ENCODE measurements around the gene TYW3.

The TYW3 gene

DNA sequence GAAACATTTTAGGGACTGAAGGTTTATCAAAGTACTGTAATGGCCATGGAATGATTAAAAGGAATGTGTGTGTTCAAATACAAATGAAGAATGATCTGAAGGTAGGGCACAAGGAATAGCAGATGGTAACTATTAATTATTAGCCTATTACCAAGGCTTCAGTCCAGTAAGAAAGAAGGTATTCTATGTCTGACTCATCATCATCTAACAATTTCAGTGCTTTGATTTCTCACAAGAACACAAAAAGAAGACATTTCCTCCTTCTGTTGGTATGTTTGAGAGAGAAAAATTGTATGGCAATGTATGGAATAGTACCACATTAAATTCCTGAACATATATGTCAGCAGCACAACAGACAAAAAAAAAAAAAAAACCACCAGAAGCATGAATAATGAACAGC is 57.5 kb downstream of the TYW3 start:
- DNase-seq (ENCODE audit: low read depth in 2 of 3, low spot score in 2 of 3) = no peak

DNA sequence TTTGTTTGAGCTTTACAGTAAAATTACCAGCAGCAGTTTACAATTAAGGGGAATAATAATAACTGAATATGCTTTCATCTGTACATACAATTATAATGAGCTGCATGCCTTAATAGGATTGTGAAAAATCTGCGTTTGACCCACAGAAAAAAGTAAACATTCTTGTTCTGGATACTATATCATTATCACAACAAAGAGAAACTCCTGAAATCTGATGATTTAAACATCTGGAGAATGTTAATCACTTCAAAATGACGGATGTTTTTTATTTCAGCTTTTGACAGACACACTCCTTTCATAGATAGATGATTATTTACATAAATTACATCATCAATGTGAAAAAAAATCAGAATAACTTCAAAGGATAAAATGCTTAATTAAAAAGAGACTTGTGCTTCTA is 58.5 kb downstream of the TYW3 start:
- DNase-seq (ENCODE audit: low read depth in 2 of 3, low spot score in 2 of 3) = no peak

DNA sequence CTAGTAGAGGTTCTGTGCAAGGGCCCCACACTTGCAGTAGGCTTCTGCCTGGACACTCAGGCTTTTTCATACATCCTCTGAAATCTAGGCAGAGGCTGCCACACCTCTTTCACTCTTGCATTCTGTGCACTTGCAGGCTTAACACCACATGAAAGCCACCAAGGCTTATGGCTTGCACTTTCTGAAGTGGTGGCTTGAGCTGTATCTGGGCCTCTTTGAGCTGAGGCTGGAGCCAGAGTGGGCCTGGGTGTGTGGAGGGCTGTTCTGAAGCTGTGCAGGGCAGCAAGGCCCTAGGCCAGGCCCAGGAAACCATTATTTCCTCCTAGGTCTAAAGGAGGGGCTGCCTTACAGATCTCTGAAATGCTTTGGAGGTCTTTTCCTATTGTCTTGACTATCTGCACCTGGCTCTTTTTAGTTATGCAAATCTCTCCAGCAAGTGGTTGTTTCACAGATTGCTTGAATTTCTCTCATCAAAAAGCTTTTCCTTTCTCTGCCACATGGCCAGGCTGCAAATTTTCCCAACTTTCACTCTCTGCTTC is 66.2 kb downstream of the TYW3 start:
- no peak for DNase-seq (ENCODE audit: low read depth in 2 of 3, low spot score in 2 of 3)

DNA sequence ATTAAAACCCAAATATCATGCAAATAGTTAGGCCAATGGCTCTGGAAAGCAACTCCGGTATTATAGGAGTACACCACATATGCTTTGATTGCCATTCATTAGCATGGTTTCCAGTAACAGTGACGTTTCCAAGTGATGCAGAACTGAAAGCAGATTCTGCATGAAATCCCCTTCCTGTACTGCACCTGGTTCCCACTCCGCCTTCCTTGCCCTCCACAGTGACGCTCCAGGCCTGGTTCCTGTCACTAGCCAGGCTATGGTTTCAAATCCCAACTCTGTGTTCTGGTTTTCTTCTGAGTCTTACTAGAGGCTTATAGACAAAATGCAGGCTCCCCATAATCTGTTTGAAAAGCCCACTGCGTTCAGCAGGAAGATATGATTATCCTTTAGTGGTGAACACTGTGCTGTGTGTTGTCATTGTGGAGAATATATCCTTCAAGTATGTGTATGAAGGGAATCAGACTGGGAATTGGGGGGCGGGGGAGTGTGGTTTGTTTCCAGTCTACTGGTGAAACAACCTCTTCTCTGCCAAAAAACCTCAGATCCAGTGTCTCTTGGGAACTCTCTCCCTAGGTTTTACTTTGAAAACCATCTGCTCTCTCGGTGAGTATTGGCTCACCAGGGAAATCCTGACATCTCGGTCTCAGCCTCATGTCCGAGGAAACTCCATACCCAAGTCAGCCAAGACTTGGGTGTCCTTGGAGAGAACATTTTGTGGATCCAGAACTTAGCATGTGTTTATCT is 78.7 kb downstream of the TYW3 start:
- DNase-seq (ENCODE audit: low read depth in 2 of 3, low spot score in 2 of 3) = no peak

DNA sequence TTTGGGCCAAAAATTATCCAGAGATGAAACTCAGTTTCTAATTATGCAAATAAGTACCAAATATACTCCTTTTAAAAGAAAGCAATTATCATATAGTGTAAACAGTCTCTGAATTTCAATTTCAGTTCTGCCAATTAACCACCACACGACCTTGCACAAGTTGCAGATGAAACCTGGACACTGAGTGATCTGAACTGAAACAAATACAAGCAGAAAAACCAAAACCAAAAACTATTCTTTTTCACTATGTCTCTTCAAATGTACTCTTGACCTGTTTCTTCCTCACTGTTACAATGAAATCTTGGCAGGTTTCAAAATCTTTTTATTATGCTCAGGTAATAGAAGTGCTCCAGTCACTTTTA is 79.2 kb downstream of the TYW3 start:
- no peak for DNase-seq (ENCODE audit: low read depth in 2 of 3, low spot score in 2 of 3)

All from activated CD8-positive, alpha-beta memory T cell treated with anti-CD3 and anti-CD28 coated beads for 48 hours (primary cell).